GM12878 (cell line): ENCODE data around the gene DNAI2. TPM values are rescaled to one million over a fixed set of nuclear protein-coding genes. Genes with fewer than 3 reads are reported as not detected.

Source experiments
- ATAC-seq: fragments of 200-7000 bp; cut with Tn5 transposase; 3 replicates; pipeline ENCODE4 v1.9.1; 2020; ENCODE audit warnings: mild to moderate bottlenecking, moderate library complexity
- BruUV-seq: library from RNA; stranded (reverse); fragments of 400-500 nt; replicated peaks from 2 replicates; lab custom pipeline; 2021; lab: Mats Ljungman, UMichigan
- CTCF ChIA-PET: fragments of 300-600 bp; sonication (Branson Sonifier 250); formaldehyde crosslinking; extraction: SDS; loops from one replicate; lab custom pipeline; 2021; ENCODE audit warnings: inconsistent platforms; lab: Yijun Ruan, JAX
- POLR2A ChIA-PET: fragments of 350-600 bp; formaldehyde crosslinking; extraction: SDS; loops from one replicate; lab custom pipeline; 2021; ENCODE audit warnings: inconsistent platforms; lab: Charles Lee
- RAD21 ChIA-PET: fragments of 300-600 bp; sonication (Branson Sonifier 250); formaldehyde crosslinking; loops from one replicate; lab custom pipeline; 2023; ENCODE audit warnings: antibody characterized with exemption; ENCODE audit not compliant: unreplicated experiment; lab: Charles Lee
- SMC1A ChIA-PET: fragments of 300-600 bp; sonication (Branson Sonifier 250); formaldehyde crosslinking; loops from one replicate; lab custom pipeline; 2023; ENCODE audit not compliant: unreplicated experiment, uncharacterized antibody; lab: Charles Lee
- DNase-seq: peaks from one replicate; pipeline ENCODE4 v3.0.0-alpha.2; 2011; ENCODE audit warnings: low read depth, low spot score
- FAIRE-seq: peaks from 3 replicates; lab custom pipeline; 2011; peaks lifted over from hg19 to GRCh38; lab: Jason Lieb, UNC
- H2AFZ ChIP-seq: 2 replicates; pipeline ENCODE4 v1.6.0; 2011; ENCODE audit warnings: low read depth, low read length, control low read depth; ENCODE audit not compliant: control insufficient read depth
- H3K27ac ChIP-seq: 2 replicates; pipeline ENCODE4 v1.5.1; 2011; ENCODE audit warnings: control low read depth; ENCODE audit not compliant: control insufficient read depth, insufficient read depth
- H3K27me3 ChIP-seq, 2 experiments: replicated peaks in 1 of 2; 2 replicates each; pipeline versions ENCODE4 v1.6.0 to v1.6.1; 2011; ENCODE audit warnings: low read length in 1 of 2; ENCODE audit not compliant: control insufficient read depth in 2 of 2, insufficient read depth in 2 of 2
- H3K36me3 ChIP-seq, 2 experiments: 2 replicates each; pipeline ENCODE4 v1.5.1; 2011; ENCODE audit warnings: low read length in 1 of 2; ENCODE audit not compliant: control insufficient read depth in 2 of 2, insufficient read depth in 2 of 2
- H3K4me1 ChIP-seq: 2 replicates; pipeline ENCODE4 v1.6.1; 2011; ENCODE audit warnings: mild to moderate bottlenecking, low read length, moderate library complexity, mixed read lengths; ENCODE audit not compliant: control insufficient read depth, insufficient read depth
- H3K4me2 ChIP-seq: 2 replicates; pipeline ENCODE4 v1.6.0; 2011; ENCODE audit warnings: control low read depth; ENCODE audit not compliant: control insufficient read depth, insufficient read depth
- H3K4me3 ChIP-seq: fragments of 200-600 bp; sonication (generic); 2 replicates; pipeline ENCODE4 v1.5.1; 2016
- H3K79me2 ChIP-seq: 2 replicates; pipeline ENCODE4 v1.6.0; 2011; ENCODE audit warnings: low read length; ENCODE audit not compliant: control insufficient read depth, insufficient read depth
- H3K9ac ChIP-seq: 2 replicates; pipeline ENCODE4 v1.8.0; 2011; ENCODE audit warnings: low read length, control low read depth, mixed read lengths; ENCODE audit not compliant: control insufficient read depth, insufficient read depth
- H3K9me3 ChIP-seq: replicated peaks from 3 replicates; pipeline ENCODE4 v1.5.1; 2011; ENCODE audit warnings: mild to moderate bottlenecking, low read length; ENCODE audit not compliant: control insufficient read depth, insufficient read depth
- H4K20me1 ChIP-seq: 2 replicates; pipeline ENCODE4 v1.6.0; 2011; ENCODE audit not compliant: control insufficient read depth, insufficient read depth
- BMI1 ChIP-seq: fragments of 450-650 bp; IDR thresholded peaks from 2 replicates; pipeline ENCODE4 v1.6.1; 2016; ENCODE audit warnings: mild to moderate bottlenecking, moderate library complexity, borderline replicate concordance
- CBX5 ChIP-seq: sonication (generic); IDR thresholded peaks from 2 replicates; pipeline ENCODE4 v1.6.1; 2016; ENCODE audit warnings: low read depth, moderate library complexity, mild to moderate bottlenecking, inconsistent platforms
- CHD2 ChIP-seq: IDR thresholded peaks from 2 replicates; pipeline ENCODE4 v1.6.1; 2011; ENCODE audit warnings: low read depth, low read length, improper control_type of control experiment, borderline replicate concordance
- EGR1 ChIP-seq, 2 experiments: IDR thresholded peaks; 1 replicate in 1 of 2; 2 replicates in 1 of 2; pipeline ENCODE4 v1.6.1; 2011 to 2012; ENCODE audit warnings: low read depth in 2 of 2, low read length in 2 of 2, borderline replicate concordance in 1 of 2, mild to moderate bottlenecking in 1 of 2, moderate library complexity in 1 of 2
- GABPA ChIP-seq: IDR thresholded peaks from 2 replicates; pipeline ENCODE4 v1.6.1; 2014; ENCODE audit warnings: antibody characterized with exemption, low read depth, mild to moderate bottlenecking, inconsistent platforms
- GATAD2B ChIP-seq: fragments of 450-650 bp; conservative IDR thresholded peaks from 2 replicates; pipeline ENCODE4 v1.6.1; 2017; ENCODE audit warnings: low read depth, mild to moderate bottlenecking, moderate library complexity
- IKZF1 ChIP-seq: fragments of 450-650 bp; conservative IDR thresholded peaks from 2 replicates; pipeline ENCODE4 v1.6.1; 2017; ENCODE audit warnings: antibody characterized with exemption, mild to moderate bottlenecking
- MYC ChIP-seq: IDR thresholded peaks from 2 replicates; pipeline ENCODE4 v1.6.1; 2011; ENCODE audit warnings: mild to moderate bottlenecking, low read length, moderate library complexity, inconsistent platforms; ENCODE audit not compliant: insufficient read depth, insufficient replicate concordance, insufficient read length, severe bottlenecking
- NR2C2 ChIP-seq: IDR thresholded peaks from 2 replicates; pipeline ENCODE4 v1.6.1; 2011; ENCODE audit warnings: borderline replicate concordance, low read depth; ENCODE audit not compliant: control insufficient read depth, insufficient read length
- SREBF2 ChIP-seq: IDR thresholded peaks from 2 replicates; pipeline ENCODE4 v1.6.1; 2012; ENCODE audit warnings: mild to moderate bottlenecking, low read length
- SUPT20H ChIP-seq: IDR thresholded peaks from 2 replicates; pipeline ENCODE4 v1.6.1; 2011; ENCODE audit warnings: low read depth, mild to moderate bottlenecking, low read length, moderate library complexity, borderline replicate concordance; ENCODE audit not compliant: control insufficient read depth
- TBL1XR1 ChIP-seq: IDR thresholded peaks from 2 replicates; pipeline ENCODE4 v1.6.1; 2012; ENCODE audit warnings: low read depth, low read length, improper control_type of control experiment
- WGBS: methylation state at CpG from one replicate; pipeline ENCODE4 v1.1.6; 2016; ENCODE audit warnings: low lambda C conversion rate; ENCODE audit not compliant: insufficient replicate concordance, insufficient coverage; ENCODE audit errors: missing lambda C conversion rate; 5-methylcytosine and 5-hydroxymethylcytosine counted together
- in situ Hi-C: fragments of 300-500 bp; cut with MboI; formaldehyde crosslinking; loops from 9 replicates; pipeline ENCODE4 v1.14.3; 2018; ENCODE audit warnings: mixed read lengths
- intact Hi-C: fragments of 100-400 bp; cut with micrococcal nuclease; formaldehyde crosslinking; loops from one replicate; pipeline ENCODE4 v1.14.2; 2022; ENCODE audit not compliant: unreplicated experiment
- polyA plus RNA-seq, 11 experiments: library from polyadenylated mRNA; depleted of rRNA in 4 of 11; unstranded in 6 of 11; stranded (reverse) in 5 of 11; fragments of >200 nt; fragmentation: Nextera tagmentation in 4 of 11; fragmentation: Illumina TruSeq in 1 of 11; extraction: Ambion mirVana in 4 of 11; extraction: Trizol in 1 of 11; gene quantifications; 1 replicate in 1 of 11; 2 replicates in 10 of 11; pipeline versions ENCODE4 v1.2.1 to v1.2.3, GENCODE V29; 2011 to 2016; ENCODE audit warnings: inconsistent platforms in 2 of 11, missing spikeins in 2 of 11, low read depth in 1 of 11
- total RNA-seq, 4 experiments: library from RNA; depleted of rRNA in 3 of 4; stranded (reverse); fragments of >200 nt in 3 of 4; fragmentation: Illumina TruSeq in 1 of 4; extraction: Trizol in 1 of 4; gene quantifications; 2 replicates each; pipeline versions ENCODE4 v1.2.1 to v1.2.3, GENCODE V29; 2013 to 2021
- TF ChIP-seq, protein P1 (sequence below): fragments of 450-650 bp; IDR thresholded peaks from 2 replicates; pipeline ENCODE4 v1.6.1; 2017; ENCODE audit warnings: mild to moderate bottlenecking
- TF ChIP-seq, protein P2 (sequence below): fragments of 450-650 bp; IDR thresholded peaks from 2 replicates; pipeline ENCODE4 v1.6.1; 2017; ENCODE audit warnings: antibody characterized with exemption, mild to moderate bottlenecking, moderate library complexity
- TF ChIP-seq, protein P3 (sequence below): fragments of 450-650 bp; IDR thresholded peaks from 2 replicates; pipeline ENCODE4 v1.6.1; 2016; ENCODE audit warnings: mild to moderate bottlenecking
- TF ChIP-seq, protein P4 (sequence below): fragments of 450-650 bp; conservative IDR thresholded peaks from 2 replicates; pipeline ENCODE4 v1.6.1; 2017; ENCODE audit warnings: mild to moderate bottlenecking, moderate library complexity

The DNAI2 gene
- total and polyA plus RNA-seq, 10 of the 15 experiments (the other 5 are each of a cell fraction or from before 2014, with no cell fraction given), result 0.04 to 1.8 (median 0.13) TPM

DNA sequence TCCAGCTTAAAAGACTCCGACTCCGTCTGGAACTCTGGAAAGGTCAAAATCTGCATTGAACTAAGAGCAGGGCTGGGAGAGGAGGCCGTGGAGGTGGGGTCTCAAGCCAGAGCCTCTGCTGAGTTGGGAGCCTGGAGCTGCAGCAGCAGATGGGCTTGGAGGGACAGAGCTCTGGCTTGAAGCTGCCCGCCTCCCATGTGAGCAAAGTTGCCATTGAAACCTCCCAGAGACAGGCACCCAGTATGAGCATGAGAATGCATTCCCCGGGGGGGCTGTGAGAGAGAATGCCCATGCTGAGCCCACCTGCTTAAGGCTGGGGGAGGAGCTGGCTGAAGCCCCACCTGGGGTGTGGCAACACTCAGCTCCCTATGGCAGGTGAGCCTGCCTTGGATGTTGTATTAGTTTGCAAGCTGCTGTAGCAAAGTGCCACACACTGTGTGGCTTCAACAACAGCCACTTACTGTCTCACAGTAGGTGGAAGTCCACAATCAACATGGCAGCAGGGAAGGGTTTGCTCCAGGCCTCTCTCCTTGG, 61.6 kb downstream of the DNAI2 start:
- in situ Hi-C loops, result no loop called here
- no peak for TF ChIP-seq EGR1 (IDR thresholded peaks at IDR 0.05; ENCODE audit: borderline replicate concordance in 1 of 2, low read depth in 2 of 2, low read length in 2 of 2)
- TF ChIP-seq, protein P1, sequence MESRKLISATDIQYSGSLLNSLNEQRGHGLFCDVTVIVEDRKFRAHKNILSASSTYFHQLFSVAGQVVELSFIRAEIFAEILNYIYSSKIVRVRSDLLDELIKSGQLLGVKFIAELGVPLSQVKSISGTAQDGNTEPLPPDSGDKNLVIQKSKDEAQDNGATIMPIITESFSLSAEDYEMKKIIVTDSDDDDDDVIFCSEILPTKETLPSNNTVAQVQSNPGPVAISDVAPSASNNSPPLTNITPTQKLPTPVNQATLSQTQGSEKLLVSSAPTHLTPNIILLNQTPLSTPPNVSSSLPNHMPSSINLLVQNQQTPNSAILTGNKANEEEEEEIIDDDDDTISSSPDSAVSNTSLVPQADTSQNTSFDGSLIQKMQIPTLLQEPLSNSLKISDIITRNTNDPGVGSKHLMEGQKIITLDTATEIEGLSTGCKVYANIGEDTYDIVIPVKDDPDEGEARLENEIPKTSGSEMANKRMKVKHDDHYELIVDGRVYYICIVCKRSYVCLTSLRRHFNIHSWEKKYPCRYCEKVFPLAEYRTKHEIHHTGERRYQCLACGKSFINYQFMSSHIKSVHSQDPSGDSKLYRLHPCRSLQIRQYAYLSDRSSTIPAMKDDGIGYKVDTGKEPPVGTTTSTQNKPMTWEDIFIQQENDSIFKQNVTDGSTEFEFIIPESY, result no peak
- no peak for TF ChIP-seq CHD2
- no peak for TF ChIP-seq GATAD2B
- no peak for TF ChIP-seq NR2C2
- no peak for TF ChIP-seq SUPT20H
- TF ChIP-seq, protein P2, sequence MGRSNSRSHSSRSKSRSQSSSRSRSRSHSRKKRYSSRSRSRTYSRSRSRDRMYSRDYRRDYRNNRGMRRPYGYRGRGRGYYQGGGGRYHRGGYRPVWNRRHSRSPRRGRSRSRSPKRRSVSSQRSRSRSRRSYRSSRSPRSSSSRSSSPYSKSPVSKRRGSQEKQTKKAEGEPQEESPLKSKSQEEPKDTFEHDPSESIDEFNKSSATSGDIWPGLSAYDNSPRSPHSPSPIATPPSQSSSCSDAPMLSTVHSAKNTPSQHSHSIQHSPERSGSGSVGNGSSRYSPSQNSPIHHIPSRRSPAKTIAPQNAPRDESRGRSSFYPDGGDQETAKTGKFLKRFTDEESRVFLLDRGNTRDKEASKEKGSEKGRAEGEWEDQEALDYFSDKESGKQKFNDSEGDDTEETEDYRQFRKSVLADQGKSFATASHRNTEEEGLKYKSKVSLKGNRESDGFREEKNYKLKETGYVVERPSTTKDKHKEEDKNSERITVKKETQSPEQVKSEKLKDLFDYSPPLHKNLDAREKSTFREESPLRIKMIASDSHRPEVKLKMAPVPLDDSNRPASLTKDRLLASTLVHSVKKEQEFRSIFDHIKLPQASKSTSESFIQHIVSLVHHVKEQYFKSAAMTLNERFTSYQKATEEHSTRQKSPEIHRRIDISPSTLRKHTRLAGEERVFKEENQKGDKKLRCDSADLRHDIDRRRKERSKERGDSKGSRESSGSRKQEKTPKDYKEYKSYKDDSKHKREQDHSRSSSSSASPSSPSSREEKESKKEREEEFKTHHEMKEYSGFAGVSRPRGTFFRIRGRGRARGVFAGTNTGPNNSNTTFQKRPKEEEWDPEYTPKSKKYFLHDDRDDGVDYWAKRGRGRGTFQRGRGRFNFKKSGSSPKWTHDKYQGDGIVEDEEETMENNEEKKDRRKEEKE, result no peak
- no peak for TF ChIP-seq MYC
- no peak for TF ChIP-seq IKZF1
- no peak for TF ChIP-seq SREBF2
- no peak for TF ChIP-seq CBX5
- TF ChIP-seq, protein P3, sequence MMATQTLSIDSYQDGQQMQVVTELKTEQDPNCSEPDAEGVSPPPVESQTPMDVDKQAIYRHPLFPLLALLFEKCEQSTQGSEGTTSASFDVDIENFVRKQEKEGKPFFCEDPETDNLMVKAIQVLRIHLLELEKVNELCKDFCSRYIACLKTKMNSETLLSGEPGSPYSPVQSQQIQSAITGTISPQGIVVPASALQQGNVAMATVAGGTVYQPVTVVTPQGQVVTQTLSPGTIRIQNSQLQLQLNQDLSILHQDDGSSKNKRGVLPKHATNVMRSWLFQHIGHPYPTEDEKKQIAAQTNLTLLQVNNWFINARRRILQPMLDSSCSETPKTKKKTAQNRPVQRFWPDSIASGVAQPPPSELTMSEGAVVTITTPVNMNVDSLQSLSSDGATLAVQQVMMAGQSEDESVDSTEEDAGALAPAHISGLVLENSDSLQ, result no peak
- TF ChIP-seq, protein P4, sequence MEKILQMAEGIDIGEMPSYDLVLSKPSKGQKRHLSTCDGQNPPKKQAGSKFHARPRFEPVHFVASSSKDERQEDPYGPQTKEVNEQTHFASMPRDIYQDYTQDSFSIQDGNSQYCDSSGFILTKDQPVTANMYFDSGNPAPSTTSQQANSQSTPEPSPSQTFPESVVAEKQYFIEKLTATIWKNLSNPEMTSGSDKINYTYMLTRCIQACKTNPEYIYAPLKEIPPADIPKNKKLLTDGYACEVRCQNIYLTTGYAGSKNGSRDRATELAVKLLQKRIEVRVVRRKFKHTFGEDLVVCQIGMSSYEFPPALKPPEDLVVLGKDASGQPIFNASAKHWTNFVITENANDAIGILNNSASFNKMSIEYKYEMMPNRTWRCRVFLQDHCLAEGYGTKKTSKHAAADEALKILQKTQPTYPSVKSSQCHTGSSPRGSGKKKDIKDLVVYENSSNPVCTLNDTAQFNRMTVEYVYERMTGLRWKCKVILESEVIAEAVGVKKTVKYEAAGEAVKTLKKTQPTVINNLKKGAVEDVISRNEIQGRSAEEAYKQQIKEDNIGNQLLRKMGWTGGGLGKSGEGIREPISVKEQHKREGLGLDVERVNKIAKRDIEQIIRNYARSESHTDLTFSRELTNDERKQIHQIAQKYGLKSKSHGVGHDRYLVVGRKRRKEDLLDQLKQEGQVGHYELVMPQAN, result no peak
- no peak for TF ChIP-seq TBL1XR1
- TF ChIP-seq GABPA, result no peak
- no peak for TF ChIP-seq BMI1

More for the DNA sequence above, 61.6 kb downstream of the DNAI2 start:
- FAIRE-seq (no peak), ATAC-seq (no peak), DNase-seq (no peak)
- Histone ChIP-seq H2AFZ (no peak overlapping the region), H3K9ac (no peak overlapping the region), H3K4me2 (no peak overlapping the region), H3K79me2 (no peaks in the 10 kb centered on the region), H3K27ac (no peak overlapping the region), H3K36me3 (no peaks in the 10 kb centered on the region), H3K4me1 (peaks cover 3% of the 10 kb centered on the region; the same call in 1 of the 2 replicates), H3K4me3 (no peak overlapping the region), H3K27me3 (no peaks in the 10 kb centered on the region; a peak in 2 of 4 replicates), H3K9me3 (no peaks in the 10 kb centered on the region), H4K20me1 (no peaks in the 10 kb centered on the region)
- CTCF ChIA-PET, result interaction anchor here (1.2 to 1.3 kb wide), 2 partner anchors 39 to 65 kb away, joined by 3 read pairs; no protein-coding TSS in a partner anchor
- no TSS peak for BruUV-seq
- POLR2A ChIA-PET, result no interaction called here
- intact Hi-C loops, result no loop called here
- RAD21 ChIA-PET, result interaction anchor here (1.7 kb wide), 1 partner anchor 18 kb away, joined by 3 read pairs; no protein-coding TSS in a partner anchor
- SMC1A ChIA-PET, result no interaction called here
- WGBS, result 36% methylated on average over 5 of the region's 5 CpGs
